Activated CD8-positive, alpha-beta memory T cell treated with anti-CD3 and anti-CD28 coated beads, Interleukin-2, amount 50 U/mL, for 1 hour (primary cell): ENCODE results near the gene TOP2B.

Experiments used
- DNase-seq: peaks from one replicate; pipeline ENCODE4 v3.0.0-alpha.2; 2020; ENCODE audit errors: extremely low read depth

The TOP2B gene, protein sequence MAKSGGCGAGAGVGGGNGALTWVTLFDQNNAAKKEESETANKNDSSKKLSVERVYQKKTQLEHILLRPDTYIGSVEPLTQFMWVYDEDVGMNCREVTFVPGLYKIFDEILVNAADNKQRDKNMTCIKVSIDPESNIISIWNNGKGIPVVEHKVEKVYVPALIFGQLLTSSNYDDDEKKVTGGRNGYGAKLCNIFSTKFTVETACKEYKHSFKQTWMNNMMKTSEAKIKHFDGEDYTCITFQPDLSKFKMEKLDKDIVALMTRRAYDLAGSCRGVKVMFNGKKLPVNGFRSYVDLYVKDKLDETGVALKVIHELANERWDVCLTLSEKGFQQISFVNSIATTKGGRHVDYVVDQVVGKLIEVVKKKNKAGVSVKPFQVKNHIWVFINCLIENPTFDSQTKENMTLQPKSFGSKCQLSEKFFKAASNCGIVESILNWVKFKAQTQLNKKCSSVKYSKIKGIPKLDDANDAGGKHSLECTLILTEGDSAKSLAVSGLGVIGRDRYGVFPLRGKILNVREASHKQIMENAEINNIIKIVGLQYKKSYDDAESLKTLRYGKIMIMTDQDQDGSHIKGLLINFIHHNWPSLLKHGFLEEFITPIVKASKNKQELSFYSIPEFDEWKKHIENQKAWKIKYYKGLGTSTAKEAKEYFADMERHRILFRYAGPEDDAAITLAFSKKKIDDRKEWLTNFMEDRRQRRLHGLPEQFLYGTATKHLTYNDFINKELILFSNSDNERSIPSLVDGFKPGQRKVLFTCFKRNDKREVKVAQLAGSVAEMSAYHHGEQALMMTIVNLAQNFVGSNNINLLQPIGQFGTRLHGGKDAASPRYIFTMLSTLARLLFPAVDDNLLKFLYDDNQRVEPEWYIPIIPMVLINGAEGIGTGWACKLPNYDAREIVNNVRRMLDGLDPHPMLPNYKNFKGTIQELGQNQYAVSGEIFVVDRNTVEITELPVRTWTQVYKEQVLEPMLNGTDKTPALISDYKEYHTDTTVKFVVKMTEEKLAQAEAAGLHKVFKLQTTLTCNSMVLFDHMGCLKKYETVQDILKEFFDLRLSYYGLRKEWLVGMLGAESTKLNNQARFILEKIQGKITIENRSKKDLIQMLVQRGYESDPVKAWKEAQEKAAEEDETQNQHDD (N-terminal part only)

GRCh38 chr3:25664812-25665314 lies at the start of gene TOP2B:
Gene TOP2B (minus strand): TSS chr3:25664907. CDS start chr3:25664297, 610 bp downstream.
- DNase-seq: peak; percentile 83

GRCh38 chr3:25713341-25713985 lies 48.8 kb upstream of the TOP2B start:
- no peak for DNase-seq

- DNase-seq: no peak
These were observed 46.4 kb upstream of the TOP2B start for GRCh38 chr3:25711090-25711489.

DNA sequence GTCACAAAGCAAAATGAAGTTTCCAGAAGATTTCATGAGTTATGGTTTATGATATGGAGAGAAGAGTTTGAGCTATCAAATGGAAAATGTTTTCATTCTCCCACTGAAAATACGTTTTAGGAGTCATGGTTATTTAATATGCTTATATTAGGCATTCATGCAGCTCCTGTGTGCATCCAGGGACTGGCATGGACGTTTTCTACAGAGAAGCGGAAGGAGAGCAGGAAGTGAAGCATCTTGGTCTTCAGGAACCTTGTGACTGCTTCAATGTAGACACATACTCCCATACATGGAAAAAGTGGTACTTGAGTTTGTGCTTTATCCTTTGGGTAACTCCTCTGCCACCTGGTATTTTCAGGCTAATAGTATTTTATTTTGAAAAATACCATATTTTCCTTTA lies 43.3 kb upstream of the TOP2B start:
- DNase-seq: no peak

- DNase-seq: no peak
These were observed 42.7 kb upstream of the TOP2B start for GRCh38 chr3:25707268-25707926.

GRCh38 chr3:25706213-25706612 lies 41.5 kb upstream of the TOP2B start:
- no peak for DNase-seq

GRCh38 chr3:25697553-25697952 lies 32.8 kb upstream of the TOP2B start:
- DNase-seq: no peak

DNA sequence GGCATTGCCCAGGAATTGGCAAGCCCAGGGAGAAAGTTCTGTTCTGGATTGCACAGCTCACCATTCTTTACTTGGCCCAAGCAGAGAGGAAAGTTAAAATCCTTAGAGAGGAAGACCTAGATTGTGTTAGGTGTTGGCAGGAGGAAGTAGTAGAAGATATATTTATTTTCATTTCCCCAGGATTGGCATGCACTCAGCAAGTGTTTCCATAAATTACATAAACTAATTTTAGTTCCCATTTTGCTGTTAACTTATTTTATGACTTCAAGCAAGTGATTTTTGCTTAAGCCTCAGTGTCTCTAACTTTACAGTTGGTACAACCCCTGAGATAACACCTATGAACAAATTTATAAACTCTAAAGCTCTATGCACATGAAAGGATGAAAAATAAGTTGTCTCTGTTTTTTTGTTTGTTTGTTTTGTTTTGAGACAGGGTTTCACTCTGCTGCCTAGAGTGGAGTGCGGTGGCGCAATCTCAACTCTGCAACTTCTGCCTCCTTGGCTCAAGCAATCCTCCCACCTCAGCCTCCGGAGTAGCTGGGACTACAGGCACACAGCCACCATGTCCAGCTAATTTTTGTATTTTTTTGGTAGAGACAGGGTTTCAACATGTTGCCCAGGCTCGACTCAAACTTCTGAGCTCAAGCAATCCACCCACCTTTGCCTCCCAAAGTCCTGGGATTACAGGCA lies 31.2 kb upstream of the TOP2B start:
- DNase-seq: no peak

- DNase-seq: no peak
These were observed 28.5 kb upstream of the TOP2B start for GRCh38 chr3:25693238-25693637.

- DNase-seq: no peak
These were observed 27.6 kb upstream of the TOP2B start for GRCh38 chr3:25692341-25692740.

GRCh38 chr3:25690768-25691533 lies 26.2 kb upstream of the TOP2B start:
- no peak for DNase-seq

DNA sequence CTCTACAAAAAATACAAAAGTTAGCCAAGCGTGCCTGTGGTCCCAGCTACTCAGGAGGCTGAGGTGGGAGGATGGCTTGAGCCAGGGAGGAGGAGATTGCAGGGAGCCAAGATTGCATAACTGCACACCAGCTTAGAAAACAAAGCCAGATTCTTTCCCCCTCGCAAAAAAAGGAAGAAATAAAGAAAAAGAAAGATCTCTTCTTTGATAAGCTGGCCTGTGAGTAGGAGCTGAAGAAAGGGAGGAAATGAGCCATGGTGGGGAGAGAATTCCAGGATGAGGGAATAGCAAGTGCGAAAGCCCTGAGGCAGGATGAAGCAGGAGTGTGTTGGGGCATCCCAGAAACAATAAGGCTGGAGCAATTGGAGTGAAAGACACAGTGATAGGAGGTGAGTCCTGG lies 24.5 kb upstream of the TOP2B start:
- no peak for DNase-seq

GRCh38 chr3:25687742-25688141 lies 23.0 kb upstream of the TOP2B start:
- DNase-seq: no peak

DNA sequence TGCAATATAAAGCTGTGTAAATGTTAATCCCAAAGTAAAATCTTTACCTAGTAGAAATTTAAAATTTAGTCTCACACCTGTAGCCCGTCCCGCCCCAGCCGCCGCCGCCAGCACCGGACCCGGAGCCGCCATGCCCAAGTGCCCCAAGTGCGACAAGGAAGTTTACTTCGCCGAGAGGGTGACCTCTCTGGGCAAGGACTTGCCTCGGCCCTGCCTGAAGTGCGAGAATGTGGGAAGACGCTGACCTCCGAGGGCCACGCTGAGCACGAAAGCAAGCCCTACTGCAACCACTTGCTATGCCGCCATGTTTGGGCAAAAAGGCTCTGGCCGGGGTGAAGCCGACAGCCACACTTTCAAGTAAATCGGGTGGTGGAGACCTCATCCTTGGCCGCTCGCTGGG lies 22.1 kb upstream of the TOP2B start:
- no peak for DNase-seq

DNA sequence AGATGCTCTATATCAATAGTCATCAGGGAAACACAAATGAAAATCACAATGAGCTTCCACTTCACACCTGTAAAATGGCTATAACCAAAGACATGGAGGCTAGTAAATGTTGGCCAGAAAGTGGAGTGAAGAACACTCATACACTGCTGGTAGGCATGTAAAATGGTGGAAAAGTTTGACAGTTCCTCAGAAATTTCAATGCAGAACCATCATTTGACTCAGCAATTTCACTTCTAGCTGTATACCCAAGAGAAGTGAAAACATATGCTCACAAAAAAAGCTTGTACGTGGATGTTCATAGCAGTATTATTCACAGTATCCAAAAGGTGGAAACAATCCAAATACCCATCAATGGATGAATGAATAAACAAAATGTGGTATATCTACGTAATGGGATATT lies 19.2 kb upstream of the TOP2B start:
- no peak for DNase-seq

GRCh38 chr3:25683410-25683809 lies 18.7 kb upstream of the TOP2B start:
- DNase-seq: no peak

GRCh38 chr3:25679642-25680302 lies 15.1 kb upstream of the TOP2B start:
- no peak for DNase-seq

DNA sequence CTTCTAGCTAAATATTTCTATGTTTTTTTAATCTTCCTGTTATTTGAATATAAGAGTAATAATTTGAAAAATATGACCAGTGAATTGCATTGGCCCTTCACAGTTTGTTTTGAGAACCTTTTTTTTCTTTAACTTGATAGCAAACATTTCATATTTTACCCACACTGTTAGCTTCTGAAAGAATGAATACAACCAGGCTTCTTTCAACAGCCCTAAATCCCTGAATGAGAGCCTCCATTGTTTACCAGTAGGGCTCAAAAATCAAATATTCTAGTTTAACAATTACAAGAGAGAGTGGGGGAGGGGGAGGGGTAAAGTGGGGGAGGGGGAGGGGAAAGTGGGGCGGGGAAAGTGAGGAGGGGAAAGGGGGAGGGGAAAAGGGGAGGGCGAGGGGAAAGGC lies 14.5 kb upstream of the TOP2B start:
- no peak for DNase-seq

DNA sequence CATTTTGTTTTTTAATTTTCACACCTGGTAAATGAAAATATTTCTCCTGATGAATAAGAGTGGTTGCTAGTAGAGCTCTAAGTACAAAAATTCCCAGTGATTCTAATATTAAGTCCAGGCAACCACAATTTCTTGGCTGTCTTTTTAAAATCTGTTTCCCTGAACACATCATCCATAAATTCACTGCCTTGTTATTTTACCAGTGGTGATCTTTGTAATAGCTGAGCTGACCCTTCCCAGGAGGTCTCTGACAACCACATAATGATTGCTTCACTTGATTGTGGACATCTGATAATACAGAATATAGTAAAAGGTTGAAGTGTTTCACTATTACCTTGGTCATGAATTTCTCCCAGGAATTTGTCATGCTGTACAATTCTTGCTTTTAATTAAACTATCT lies 13.9 kb upstream of the TOP2B start:
- DNase-seq: no peak
